ENCODE data around the gene BCCIP.

DNA sequence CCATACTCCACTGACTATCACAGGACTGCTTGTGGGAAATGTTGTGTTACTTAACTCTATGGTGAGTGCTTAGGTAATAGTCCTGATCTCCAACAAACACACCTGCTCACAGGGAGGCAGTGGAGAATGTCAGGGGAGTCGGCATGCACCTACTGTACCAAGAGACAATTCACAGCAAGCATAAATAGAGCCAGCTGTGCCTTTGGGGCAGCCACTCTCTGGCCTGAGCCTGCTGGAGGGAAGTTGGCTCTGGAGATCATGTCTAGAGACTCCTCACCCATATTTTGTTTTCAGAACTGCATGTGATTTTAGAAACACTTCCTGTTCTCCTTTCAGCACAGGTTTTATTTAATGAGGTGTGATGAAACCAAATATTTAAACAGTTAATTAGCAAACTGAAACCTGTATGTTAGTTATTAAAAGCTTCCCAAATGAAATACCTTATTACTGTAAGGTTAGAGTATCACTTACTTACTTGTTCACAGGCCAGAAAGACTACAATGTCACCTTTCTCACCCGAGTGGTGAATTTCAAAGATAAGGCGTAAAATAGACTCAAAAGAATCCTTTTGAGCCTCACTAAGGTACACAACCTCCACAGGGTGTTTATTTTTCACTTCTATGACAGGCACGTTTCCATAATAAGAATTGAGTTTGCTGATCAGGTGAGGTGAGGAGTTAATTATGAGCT is 35.9 kb downstream of the BCCIP start:
- TF ChIP-seq, protein P1, sequence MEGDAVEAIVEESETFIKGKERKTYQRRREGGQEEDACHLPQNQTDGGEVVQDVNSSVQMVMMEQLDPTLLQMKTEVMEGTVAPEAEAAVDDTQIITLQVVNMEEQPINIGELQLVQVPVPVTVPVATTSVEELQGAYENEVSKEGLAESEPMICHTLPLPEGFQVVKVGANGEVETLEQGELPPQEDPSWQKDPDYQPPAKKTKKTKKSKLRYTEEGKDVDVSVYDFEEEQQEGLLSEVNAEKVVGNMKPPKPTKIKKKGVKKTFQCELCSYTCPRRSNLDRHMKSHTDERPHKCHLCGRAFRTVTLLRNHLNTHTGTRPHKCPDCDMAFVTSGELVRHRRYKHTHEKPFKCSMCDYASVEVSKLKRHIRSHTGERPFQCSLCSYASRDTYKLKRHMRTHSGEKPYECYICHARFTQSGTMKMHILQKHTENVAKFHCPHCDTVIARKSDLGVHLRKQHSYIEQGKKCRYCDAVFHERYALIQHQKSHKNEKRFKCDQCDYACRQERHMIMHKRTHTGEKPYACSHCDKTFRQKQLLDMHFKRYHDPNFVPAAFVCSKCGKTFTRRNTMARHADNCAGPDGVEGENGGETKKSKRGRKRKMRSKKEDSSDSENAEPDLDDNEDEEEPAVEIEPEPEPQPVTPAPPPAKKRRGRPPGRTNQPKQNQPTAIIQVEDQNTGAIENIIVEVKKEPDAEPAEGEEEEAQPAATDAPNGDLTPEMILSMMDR (IDR thresholded peaks at IDR 0.05 in 8 of 11, conservative IDR thresholded peaks at IDR 0.05 in 3 of 11), result no peak
- TF ChIP-seq POLR2AphosphoS5 (IDR thresholded peaks at IDR 0.05), result no peak
- no peak for TF ChIP-seq POLR2A (IDR thresholded peaks at IDR 0.05)
